ENCODE data around the gene LYRM9.
"Not testable (repeated sequence)": the region's sequence is repeated elsewhere in the genome, so short reads cannot be mapped to it uniquely, and the experiment has no call there.

LYRM9 gene

DNA sequence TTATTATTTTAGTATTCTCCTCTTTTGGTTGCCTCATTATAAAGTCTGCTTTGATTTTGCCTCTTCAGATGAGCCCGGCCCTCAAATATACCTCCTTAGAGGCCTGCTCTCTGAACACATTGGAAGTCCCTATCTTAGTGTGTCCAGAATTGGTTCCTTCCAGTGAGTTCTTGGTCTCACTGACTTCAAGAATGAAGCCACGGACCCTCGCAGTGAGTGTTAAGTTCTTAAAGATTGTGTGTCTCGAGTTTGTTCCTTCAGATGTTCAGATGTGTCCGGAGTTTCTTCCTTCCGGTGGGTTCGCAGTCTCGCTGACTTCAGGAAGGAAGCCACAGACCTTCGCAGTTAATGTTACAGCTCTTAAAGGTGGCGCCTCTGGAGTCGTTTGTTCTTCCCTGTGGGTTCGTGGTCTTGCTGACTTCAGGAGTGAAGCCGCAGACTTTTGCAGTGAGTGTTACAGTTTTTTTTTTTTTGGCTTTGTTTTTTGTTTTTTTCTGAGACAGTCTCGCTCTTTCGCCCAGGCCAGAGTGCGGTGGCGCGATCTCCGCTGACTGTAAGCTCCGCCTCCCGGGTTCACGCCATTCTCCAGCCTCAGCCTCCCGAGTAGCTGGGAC is 47.0 kb downstream of the LYRM9 start:
- no peaks in the 10 kb centered on the region for H3K27me3 ChIP-seq (ENCODE audit: control insufficient read depth in 1 of 2, insufficient read depth in 2 of 2, low read length in 2 of 2)
- peaks cover 13 to 21% of the 10 kb centered on the region in 2 donors for H3K4me1 ChIP-seq (ENCODE audit: control insufficient read depth in 1 of 2, insufficient read depth in 2 of 2, low read length in 2 of 2)
- no peaks in the 10 kb centered on the region for H3K36me3 ChIP-seq (ENCODE audit: control insufficient read depth in 1 of 2, insufficient read depth in 2 of 2, low read length in 2 of 2)
- no peak overlapping the region for H3K9ac ChIP-seq (ENCODE audit: low read depth in 1 of 2, low read length in 2 of 2)
- H3K27ac ChIP-seq (ENCODE audit: low read depth, low read length), result no peak overlapping the region
- peak overlapping the region in 1 of 2 donors; percentile 40 for H3K4me3 ChIP-seq (ENCODE audit: low read depth in 1 of 2, low read length in 2 of 2)
- H3K9me3 ChIP-seq (ENCODE audit: control insufficient read depth in 1 of 2, low read length in 2 of 2), result no peaks in the 10 kb centered on the region

DNA sequence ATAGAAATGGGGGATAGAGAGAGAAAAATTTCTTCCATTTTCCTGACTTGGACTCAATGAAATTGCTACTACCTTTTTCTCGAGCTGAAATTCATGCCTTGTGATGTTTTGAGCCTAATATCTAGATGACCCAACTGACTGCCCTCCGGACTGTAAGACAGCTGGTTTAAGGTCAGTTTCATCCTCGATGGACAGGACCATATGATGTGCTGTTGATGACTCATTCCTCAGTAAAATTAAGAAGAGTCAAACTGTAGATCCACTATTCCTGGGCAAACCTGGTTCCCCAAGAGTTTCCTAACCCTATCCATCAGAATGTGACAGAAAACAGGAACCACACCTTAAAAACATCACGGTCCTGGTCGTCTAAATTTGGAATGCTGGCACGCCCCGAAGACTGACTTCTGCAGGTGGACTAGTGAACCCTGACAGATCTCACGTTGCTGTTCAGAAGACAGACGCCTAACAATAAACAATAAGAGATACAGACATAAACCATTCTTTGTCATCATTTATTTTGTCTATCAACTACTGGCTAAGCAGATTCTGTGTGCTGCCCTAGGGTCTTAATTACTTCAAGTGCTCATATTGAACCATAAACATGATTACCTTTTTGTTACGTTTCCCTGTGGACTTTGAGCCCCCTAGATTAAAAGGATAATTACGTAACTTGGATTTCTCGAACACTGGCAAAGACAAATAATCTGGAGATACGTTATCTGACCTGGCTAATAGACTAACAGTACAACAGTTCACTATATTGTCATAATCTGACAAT is 47.7 kb downstream of the LYRM9 start:
- Histone ChIP-seq H3K27ac (ENCODE audit: low read depth, low read length) (no peak overlapping the region), H3K4me3 (ENCODE audit: low read depth in 1 of 2, low read length in 2 of 2) (peak overlapping the region in 1 of 2 donors; percentile 40), H3K27me3 (ENCODE audit: control insufficient read depth in 1 of 2, insufficient read depth in 2 of 2, low read length in 2 of 2) (no peaks in the 10 kb centered on the region), H3K9ac (ENCODE audit: low read depth in 1 of 2, low read length in 2 of 2) (no peak overlapping the region), H3K9me3 (ENCODE audit: control insufficient read depth in 1 of 2, low read length in 2 of 2) (no peaks in the 10 kb centered on the region), H3K4me1 (ENCODE audit: control insufficient read depth in 1 of 2, insufficient read depth in 2 of 2, low read length in 2 of 2) (peaks cover 13 to 21% of the 10 kb centered on the region in 2 donors), H3K36me3 (ENCODE audit: control insufficient read depth in 1 of 2, insufficient read depth in 2 of 2, low read length in 2 of 2) (no peaks in the 10 kb centered on the region)

DNA sequence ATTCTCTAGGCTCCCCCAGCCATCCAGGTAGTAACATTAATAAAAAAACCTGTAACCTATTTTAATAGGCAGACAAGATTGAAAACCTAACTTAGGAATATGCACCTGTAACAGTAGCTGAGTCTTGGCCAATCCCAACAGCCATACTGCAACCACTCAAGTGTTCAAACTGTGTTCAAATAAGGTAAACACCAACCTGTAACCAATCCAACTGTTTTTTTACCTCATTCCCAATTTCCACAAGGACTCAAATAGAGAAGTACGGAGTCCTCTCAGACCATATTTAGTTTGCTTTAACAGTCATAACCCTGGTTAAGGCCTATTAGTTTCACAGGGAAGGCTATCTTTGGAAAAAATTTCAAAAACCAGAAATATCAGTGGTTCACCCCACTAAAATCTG is 52.5 kb downstream of the LYRM9 start:
- Histone ChIP-seq H3K9ac (ENCODE audit: low read depth in 1 of 2, low read length in 2 of 2) (no peak overlapping the region), H3K36me3 (ENCODE audit: control insufficient read depth in 1 of 2, insufficient read depth in 2 of 2, low read length in 2 of 2) (no peaks in the 10 kb centered on the region), H3K4me1 (ENCODE audit: control insufficient read depth in 1 of 2, insufficient read depth in 2 of 2, low read length in 2 of 2) (peaks cover 4 to 11% of the 10 kb centered on the region in 2 donors), H3K27me3 (ENCODE audit: control insufficient read depth in 1 of 2, insufficient read depth in 2 of 2, low read length in 2 of 2) (no peaks in the 10 kb centered on the region), H3K4me3 (ENCODE audit: low read depth in 1 of 2, low read length in 2 of 2) (no peak overlapping the region), H3K9me3 (ENCODE audit: control insufficient read depth in 1 of 2, low read length in 2 of 2) (no peaks in the 10 kb centered on the region), H3K27ac (ENCODE audit: low read depth, low read length) (no peak overlapping the region)

DNA sequence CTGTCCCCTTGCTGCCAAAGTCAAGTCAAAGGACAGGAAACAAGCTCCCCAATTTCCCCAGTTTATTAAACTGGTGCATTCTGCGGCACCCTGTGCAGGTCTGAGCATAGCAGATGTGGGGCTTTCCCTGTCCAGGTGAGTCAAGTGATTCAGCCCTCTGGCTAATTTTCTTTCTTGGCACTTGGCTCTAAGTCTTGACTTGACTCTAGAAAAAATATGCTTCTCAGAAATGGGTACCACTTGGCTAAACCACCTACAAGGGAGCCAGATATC is 52.8 kb downstream of the LYRM9 start:
- H3K4me3 ChIP-seq (ENCODE audit: low read depth in 1 of 2, low read length in 2 of 2); H3K27ac ChIP-seq (ENCODE audit: low read depth, low read length); H3K9me3 ChIP-seq (ENCODE audit: control insufficient read depth in 1 of 2, low read length in 2 of 2); H3K27me3 ChIP-seq (ENCODE audit: control insufficient read depth in 1 of 2, insufficient read depth in 2 of 2, low read length in 2 of 2); H3K36me3 ChIP-seq (ENCODE audit: control insufficient read depth in 1 of 2, insufficient read depth in 2 of 2, low read length in 2 of 2); H3K4me1 ChIP-seq (ENCODE audit: control insufficient read depth in 1 of 2, insufficient read depth in 2 of 2, low read length in 2 of 2); H3K9ac ChIP-seq (ENCODE audit: low read depth in 1 of 2, low read length in 2 of 2): not testable (repeated sequence)

DNA sequence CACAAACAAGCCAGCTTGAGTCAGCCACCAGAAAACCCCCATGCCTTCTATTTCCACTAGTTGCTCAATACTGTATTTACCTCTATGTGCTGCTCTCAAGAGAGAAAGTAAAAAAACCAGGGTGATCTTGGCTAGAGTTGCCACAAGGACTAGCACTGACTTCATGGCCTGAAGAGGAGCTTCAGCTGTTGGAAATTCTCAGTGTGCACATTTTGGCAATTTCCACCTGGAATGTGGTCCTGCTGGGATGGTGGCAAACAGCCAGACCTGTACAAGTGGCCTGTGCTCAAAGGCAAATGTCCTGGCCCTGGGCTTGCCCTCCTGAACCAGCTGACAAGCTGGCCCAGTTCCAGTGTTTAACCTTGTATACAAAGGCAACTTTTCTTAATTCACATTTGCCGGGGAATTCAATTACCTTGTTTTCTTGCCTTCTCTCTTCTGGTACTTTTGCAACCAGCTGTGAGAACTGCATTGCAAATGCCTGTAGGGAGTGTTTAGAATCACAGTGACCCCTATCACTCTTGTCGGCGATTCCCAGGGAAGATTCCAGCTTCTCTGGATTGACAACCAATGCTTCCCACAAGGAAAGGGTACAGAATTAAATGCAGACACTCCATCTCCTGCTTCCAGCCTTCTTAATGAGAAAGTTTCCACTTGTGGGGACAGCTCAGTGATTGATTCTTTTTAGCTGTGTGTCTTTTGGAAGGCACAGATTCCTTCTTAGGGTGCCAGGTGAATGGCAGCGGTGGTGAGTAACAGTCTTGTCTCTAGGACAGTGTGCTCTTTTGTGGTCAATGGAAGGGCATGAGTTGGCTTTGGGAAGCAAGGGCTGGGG is 53.4 kb downstream of the LYRM9 start:
- H3K4me1 ChIP-seq (ENCODE audit: control insufficient read depth in 1 of 2, insufficient read depth in 2 of 2, low read length in 2 of 2); H3K9ac ChIP-seq (ENCODE audit: low read depth in 1 of 2, low read length in 2 of 2); H3K9me3 ChIP-seq (ENCODE audit: control insufficient read depth in 1 of 2, low read length in 2 of 2); H3K36me3 ChIP-seq (ENCODE audit: control insufficient read depth in 1 of 2, insufficient read depth in 2 of 2, low read length in 2 of 2); H3K4me3 ChIP-seq (ENCODE audit: low read depth in 1 of 2, low read length in 2 of 2); H3K27me3 ChIP-seq (ENCODE audit: control insufficient read depth in 1 of 2, insufficient read depth in 2 of 2, low read length in 2 of 2); H3K27ac ChIP-seq (ENCODE audit: low read depth, low read length): not testable (repeated sequence)

DNA sequence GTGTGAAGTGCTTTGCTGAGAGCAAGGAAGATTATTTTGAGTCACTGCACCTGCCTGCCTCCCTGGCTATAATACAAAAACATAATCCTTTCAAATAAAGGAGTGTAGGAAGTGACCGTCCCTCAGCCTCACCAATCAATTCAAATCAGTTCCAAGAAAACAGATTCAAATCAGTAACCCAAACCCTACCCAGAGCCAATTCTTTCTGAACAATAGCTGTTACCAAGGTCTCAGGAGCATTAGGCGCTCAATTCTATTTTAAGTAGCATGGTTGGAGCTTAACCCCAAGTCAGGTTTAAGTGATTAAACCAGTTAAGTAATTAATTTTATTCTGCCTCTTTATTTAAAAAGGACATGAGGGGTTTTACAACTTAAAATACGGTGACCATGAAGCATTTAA is 54.6 kb downstream of the LYRM9 start:
- H3K9me3 ChIP-seq (ENCODE audit: control insufficient read depth in 1 of 2, low read length in 2 of 2); H3K27ac ChIP-seq (ENCODE audit: low read depth, low read length); H3K27me3 ChIP-seq (ENCODE audit: control insufficient read depth in 1 of 2, insufficient read depth in 2 of 2, low read length in 2 of 2); H3K36me3 ChIP-seq (ENCODE audit: control insufficient read depth in 1 of 2, insufficient read depth in 2 of 2, low read length in 2 of 2); H3K9ac ChIP-seq (ENCODE audit: low read depth in 1 of 2, low read length in 2 of 2); H3K4me1 ChIP-seq (ENCODE audit: control insufficient read depth in 1 of 2, insufficient read depth in 2 of 2, low read length in 2 of 2); H3K4me3 ChIP-seq (ENCODE audit: low read depth in 1 of 2, low read length in 2 of 2): not testable (repeated sequence)

DNA sequence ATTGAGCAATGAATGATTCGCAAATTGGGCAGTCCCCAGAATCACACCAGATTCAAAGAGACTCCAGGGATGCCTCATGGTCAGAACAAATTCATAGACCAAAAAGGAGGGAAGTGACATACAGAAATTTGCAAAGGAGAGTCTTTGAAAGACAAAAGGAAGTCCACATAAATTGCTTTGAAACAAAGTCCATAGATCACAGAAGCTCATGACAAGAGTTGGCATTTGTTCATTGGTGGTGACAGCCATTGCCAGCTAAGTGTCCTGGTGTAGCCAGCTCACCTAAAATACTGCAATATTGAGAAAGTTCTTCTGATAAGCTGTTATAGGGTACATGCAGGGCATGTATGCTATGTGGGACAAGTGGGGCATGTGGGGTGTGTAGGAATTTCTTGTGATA is 55.4 kb downstream of the LYRM9 start:
- not testable (repeated sequence) for H3K9me3 ChIP-seq (ENCODE audit: control insufficient read depth in 1 of 2, low read length in 2 of 2); H3K27me3 ChIP-seq (ENCODE audit: control insufficient read depth in 1 of 2, insufficient read depth in 2 of 2, low read length in 2 of 2); H3K4me1 ChIP-seq (ENCODE audit: control insufficient read depth in 1 of 2, insufficient read depth in 2 of 2, low read length in 2 of 2); H3K9ac ChIP-seq (ENCODE audit: low read depth in 1 of 2, low read length in 2 of 2); H3K27ac ChIP-seq (ENCODE audit: low read depth, low read length); H3K4me3 ChIP-seq (ENCODE audit: low read depth in 1 of 2, low read length in 2 of 2); H3K36me3 ChIP-seq (ENCODE audit: control insufficient read depth in 1 of 2, insufficient read depth in 2 of 2, low read length in 2 of 2)

DNA sequence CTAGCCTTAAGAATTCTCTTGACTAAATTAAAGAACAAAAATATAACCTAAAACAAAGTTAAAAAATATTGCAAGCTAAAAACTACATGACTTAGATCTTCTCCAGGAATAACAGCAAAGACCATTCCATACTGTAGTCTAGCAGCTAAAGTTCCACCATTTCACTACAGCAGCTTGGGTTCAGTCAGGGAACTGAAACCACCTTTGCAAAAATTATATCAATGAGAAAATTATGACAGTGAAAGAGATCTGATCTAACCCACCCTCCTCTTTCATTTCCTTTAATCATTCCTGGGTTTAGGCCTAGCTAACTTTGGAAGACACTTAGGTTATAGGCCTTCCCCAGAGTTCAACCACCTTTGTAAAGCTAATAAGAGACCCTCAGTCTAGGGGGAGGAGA is 56.5 kb downstream of the LYRM9 start:
- peaks cover 0 to 5% of the 10 kb centered on the region in 2 donors for H3K4me1 ChIP-seq (ENCODE audit: control insufficient read depth in 1 of 2, insufficient read depth in 2 of 2, low read length in 2 of 2)
- no peaks in the 10 kb centered on the region for H3K36me3 ChIP-seq (ENCODE audit: control insufficient read depth in 1 of 2, insufficient read depth in 2 of 2, low read length in 2 of 2)
- H3K27ac ChIP-seq (ENCODE audit: low read depth, low read length), result no peak overlapping the region
- no peaks in the 10 kb centered on the region for H3K9me3 ChIP-seq (ENCODE audit: control insufficient read depth in 1 of 2, low read length in 2 of 2)
- no peaks in the 10 kb centered on the region for H3K27me3 ChIP-seq (ENCODE audit: control insufficient read depth in 1 of 2, insufficient read depth in 2 of 2, low read length in 2 of 2)
- H3K9ac ChIP-seq (ENCODE audit: low read depth in 1 of 2, low read length in 2 of 2), result no peak overlapping the region
- H3K4me3 ChIP-seq (ENCODE audit: low read depth in 1 of 2, low read length in 2 of 2), result no peak overlapping the region

DNA sequence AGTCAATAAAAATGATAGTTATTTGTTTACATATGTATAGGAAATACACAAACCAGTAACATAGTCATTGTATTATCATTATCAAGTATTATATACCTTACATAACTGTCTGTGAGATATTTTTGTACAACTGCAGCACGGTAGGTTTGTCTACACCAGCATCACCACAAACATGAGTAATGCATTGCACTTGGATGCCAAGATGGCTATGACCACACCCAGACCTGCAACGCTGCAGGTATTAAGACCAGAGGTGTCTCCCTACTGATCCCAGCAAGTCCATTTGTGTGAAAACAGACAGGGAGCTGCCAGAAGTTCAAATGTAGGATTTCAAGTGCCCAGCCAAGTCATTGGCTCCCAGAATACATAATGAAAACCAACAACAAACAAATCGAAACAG is 58.6 kb downstream of the LYRM9 start:
- Histone ChIP-seq H3K36me3 (ENCODE audit: control insufficient read depth in 1 of 2, insufficient read depth in 2 of 2, low read length in 2 of 2) (no peaks in the 10 kb centered on the region), H3K9me3 (ENCODE audit: control insufficient read depth in 1 of 2, low read length in 2 of 2) (no peaks in the 10 kb centered on the region), H3K9ac (ENCODE audit: low read depth in 1 of 2, low read length in 2 of 2) (no peak overlapping the region), H3K27me3 (ENCODE audit: control insufficient read depth in 1 of 2, insufficient read depth in 2 of 2, low read length in 2 of 2) (no peaks in the 10 kb centered on the region), H3K4me1 (ENCODE audit: control insufficient read depth in 1 of 2, insufficient read depth in 2 of 2, low read length in 2 of 2) (peaks cover 0 to 5% of the 10 kb centered on the region in 2 donors), H3K4me3 (ENCODE audit: low read depth in 1 of 2, low read length in 2 of 2) (no peak overlapping the region), H3K27ac (ENCODE audit: low read depth, low read length) (no peak overlapping the region)

DNA sequence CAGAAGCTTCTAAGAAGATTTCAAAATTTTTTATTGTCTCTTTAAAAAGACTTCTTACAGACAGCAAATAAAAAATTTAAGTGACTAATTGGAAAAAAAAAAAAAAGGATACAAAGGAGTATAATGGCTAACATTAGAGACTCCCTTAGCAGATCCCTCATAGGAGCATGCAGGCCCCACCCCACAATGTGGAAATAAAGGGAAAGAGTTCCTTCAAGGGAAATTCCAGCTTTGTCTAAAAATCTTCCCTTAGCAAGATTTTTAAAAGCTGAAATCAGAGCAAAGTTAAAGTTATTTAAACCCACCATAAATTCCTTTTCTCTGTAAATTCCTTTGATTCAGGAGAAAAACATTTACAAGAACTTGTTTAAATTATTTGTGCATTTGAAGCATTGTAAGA is 60.3 kb downstream of the LYRM9 start:
- no peak overlapping the region for H3K27ac ChIP-seq (ENCODE audit: low read depth, low read length)
- H3K4me3 ChIP-seq (ENCODE audit: low read depth in 1 of 2, low read length in 2 of 2), result no peak overlapping the region
- no peaks in the 10 kb centered on the region for H3K36me3 ChIP-seq (ENCODE audit: control insufficient read depth in 1 of 2, insufficient read depth in 2 of 2, low read length in 2 of 2)
- no peaks in the 10 kb centered on the region for H3K9me3 ChIP-seq (ENCODE audit: control insufficient read depth in 1 of 2, low read length in 2 of 2)
- peaks cover 0 to 5% of the 10 kb centered on the region in 2 donors for H3K4me1 ChIP-seq (ENCODE audit: control insufficient read depth in 1 of 2, insufficient read depth in 2 of 2, low read length in 2 of 2)
- no peak overlapping the region for H3K9ac ChIP-seq (ENCODE audit: low read depth in 1 of 2, low read length in 2 of 2)
- H3K27me3 ChIP-seq (ENCODE audit: control insufficient read depth in 1 of 2, insufficient read depth in 2 of 2, low read length in 2 of 2), result no peaks in the 10 kb centered on the region

All from duodenal mucosa (tissue), 2 donors.